Right atrium auricular region (tissue), 2 donors: ENCODE results near the gene MEGF6. TPM values are rescaled to one million over a fixed set of nuclear protein-coding genes. Genes with fewer than 3 reads are reported as not detected.

Source experiments
- DNase-seq: peaks from one replicate; pipeline ENCODE4 v3.0.0-alpha.2; 2019; ENCODE audit warnings: low spot score
- H3K27ac ChIP-seq, 2 donors: fragments of 200-600 bp; sonication (generic); 1 replicate in 1 of 2; 2 replicates in 1 of 2; pipeline ENCODE4 v1.5.1; 2016 to 2019
- H3K27me3 ChIP-seq, 2 donors: fragments of 200-600 bp; sonication (generic); one replicate each; pipeline versions ENCODE4 v1.5.1 to v1.6.0; 2017 to 2019
- H3K36me3 ChIP-seq: fragments of 200-600 bp; sonication (generic); one replicate; pipeline ENCODE4 v1.5.1; 2016
- H3K4me1 ChIP-seq, 2 donors: fragments of 200-600 bp; sonication (generic); one replicate each; pipeline versions ENCODE4 v1.5.1 to v1.6.0; 2017 to 2019
- H3K4me3 ChIP-seq, 2 donors: fragments of 200-600 bp; sonication (generic); 1 replicate in 1 of 2; 2 replicates in 1 of 2; pipeline ENCODE4 v1.5.1; 2017 to 2019; ENCODE audit warnings: mild to moderate bottlenecking in 1 of 2, moderate library complexity in 1 of 2
- H3K9me3 ChIP-seq, 2 donors: fragments of 200-600 bp; sonication (generic); one replicate each; pipeline ENCODE4 v1.5.1; 2019
- total RNA-seq, 2 donors: library from RNA; depleted of rRNA; stranded (reverse); fragments of >200 nt; gene quantifications; one replicate each; pipeline ENCODE4 v1.1.0, GENCODE V29; 2016
- TF ChIP-seq, protein P1 (sequence below), 2 donors: fragments of 200-600 bp; sonication (generic); IDR thresholded peaks; one replicate each; pipeline ENCODE4 v1.5.1; 2019; ENCODE audit warnings: antibody characterized with exemption in 2 of 2

The MEGF6 gene
- total RNA-seq, 2 donors from 2014 or later, result 14.9 to 32.6 TPM

DNA sequence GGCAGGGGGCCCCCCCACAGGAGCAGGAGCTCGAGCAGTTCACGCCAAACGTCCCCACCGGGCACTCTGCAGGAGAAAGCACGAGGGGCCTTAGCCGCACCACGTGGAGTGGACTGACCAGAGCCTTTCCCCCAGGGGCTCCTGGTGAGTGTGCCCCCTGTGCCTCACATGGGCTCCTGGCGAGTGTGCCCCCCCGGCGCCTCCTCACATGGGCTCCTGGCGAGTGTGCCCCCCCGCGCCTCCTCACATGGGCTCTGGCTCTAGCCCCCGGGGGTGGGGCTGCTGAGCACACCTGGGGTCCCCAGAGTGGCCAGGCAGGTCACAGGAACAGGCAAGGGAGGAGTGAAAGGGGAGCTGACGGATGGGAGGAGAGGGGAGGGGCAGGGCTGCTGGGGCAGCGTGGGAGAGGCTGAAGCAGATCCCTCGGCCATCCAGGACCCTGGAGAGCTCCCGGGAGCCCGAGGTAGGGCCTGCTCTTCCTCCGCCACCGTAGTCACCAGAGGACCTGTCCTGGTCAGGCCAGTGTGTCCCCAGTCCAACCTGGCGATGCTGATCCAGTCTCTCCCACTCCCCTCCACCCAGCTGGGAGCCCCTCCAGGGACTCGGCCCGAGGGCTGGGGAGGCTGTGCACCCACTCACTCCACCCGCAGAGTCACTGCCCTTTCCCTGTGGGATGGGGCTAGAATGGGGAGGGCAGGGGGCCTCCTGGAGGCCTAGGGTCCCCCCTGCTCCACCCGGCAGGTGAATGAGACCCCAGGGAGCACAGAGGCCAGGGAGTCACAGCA, 109.3 kb downstream of the MEGF6 start:
- Histone ChIP-seq H3K27ac (no peak overlapping the region), H3K36me3 (no peaks in the 10 kb centered on the region), H3K4me1 (peaks cover 0 to 17% of the 10 kb centered on the region in 2 donors), H3K4me3 (no peak overlapping the region), H3K27me3 (no peaks in the 10 kb centered on the region), H3K9me3 (no peaks in the 10 kb centered on the region)
- no peak for DNase-seq
- TF ChIP-seq, protein P1, sequence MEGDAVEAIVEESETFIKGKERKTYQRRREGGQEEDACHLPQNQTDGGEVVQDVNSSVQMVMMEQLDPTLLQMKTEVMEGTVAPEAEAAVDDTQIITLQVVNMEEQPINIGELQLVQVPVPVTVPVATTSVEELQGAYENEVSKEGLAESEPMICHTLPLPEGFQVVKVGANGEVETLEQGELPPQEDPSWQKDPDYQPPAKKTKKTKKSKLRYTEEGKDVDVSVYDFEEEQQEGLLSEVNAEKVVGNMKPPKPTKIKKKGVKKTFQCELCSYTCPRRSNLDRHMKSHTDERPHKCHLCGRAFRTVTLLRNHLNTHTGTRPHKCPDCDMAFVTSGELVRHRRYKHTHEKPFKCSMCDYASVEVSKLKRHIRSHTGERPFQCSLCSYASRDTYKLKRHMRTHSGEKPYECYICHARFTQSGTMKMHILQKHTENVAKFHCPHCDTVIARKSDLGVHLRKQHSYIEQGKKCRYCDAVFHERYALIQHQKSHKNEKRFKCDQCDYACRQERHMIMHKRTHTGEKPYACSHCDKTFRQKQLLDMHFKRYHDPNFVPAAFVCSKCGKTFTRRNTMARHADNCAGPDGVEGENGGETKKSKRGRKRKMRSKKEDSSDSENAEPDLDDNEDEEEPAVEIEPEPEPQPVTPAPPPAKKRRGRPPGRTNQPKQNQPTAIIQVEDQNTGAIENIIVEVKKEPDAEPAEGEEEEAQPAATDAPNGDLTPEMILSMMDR (IDR thresholded peaks at IDR 0.05), result no peak

DNA sequence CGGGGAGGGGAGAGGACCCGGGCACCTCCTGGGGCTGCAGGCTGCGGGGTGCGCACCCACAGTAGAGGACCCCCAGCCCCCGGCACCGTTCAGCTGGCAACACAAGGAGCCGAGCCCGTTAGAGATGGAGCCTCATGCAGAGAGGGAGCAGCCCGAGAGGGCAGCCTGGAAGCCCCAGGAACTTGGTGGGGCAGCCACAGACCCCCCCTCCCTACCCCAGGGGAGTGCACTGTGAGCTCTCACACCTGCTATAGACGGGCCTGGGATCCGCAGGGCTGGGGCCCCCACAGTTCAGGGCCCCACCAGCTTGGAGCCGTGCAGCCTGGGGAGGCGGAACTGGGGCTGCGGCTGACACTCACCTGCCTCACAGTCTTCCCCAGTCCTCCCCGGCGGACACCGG, 109.9 kb downstream of the MEGF6 start:
- DNase-seq, result no peak
- no peak overlapping the region for H3K4me3 ChIP-seq
- H3K27me3 ChIP-seq, result no peaks in the 10 kb centered on the region
- H3K4me1 ChIP-seq, result peaks cover 0 to 17% of the 10 kb centered on the region in 2 donors
- H3K27ac ChIP-seq, result no peak overlapping the region
- H3K36me3 ChIP-seq, result no peaks in the 10 kb centered on the region
- TF ChIP-seq, protein P1 (IDR thresholded peaks at IDR 0.05), result no peak
- H3K9me3 ChIP-seq, result no peaks in the 10 kb centered on the region

DNA sequence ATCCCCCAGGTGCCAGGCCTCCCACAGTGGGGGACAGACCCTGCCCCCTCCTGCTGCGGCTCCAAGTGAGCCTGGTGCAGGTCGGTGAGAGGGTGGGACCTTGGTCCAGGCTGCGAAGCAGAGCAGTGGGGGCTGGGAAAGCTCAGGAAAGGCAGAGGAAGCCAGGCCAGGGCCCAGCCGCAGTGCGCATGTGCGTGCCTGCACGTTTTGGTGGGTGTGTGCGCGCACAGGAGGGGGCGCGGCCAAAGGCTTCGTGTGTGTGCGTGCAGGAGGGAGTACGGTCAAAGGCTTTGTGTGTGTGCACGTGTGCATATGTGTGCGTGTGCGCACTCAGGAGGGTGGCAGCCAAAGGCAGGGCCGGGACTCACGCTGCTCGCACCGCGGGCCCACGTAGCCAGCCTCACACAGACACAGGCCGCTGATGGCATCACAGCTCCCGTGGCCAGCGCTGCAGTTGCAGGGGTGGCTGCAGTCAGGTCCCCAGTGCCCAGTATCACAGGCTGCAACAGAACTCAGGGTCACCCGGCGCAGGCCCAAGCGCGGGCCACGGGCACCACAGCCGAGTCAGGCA, 111.0 kb downstream of the MEGF6 start:
- TF ChIP-seq, protein P1 (IDR thresholded peaks at IDR 0.05), result no peak
- Histone ChIP-seq H3K4me1 (peaks cover 0 to 16% of the 10 kb centered on the region in 2 donors), H3K36me3 (no peaks in the 10 kb centered on the region)

DNA sequence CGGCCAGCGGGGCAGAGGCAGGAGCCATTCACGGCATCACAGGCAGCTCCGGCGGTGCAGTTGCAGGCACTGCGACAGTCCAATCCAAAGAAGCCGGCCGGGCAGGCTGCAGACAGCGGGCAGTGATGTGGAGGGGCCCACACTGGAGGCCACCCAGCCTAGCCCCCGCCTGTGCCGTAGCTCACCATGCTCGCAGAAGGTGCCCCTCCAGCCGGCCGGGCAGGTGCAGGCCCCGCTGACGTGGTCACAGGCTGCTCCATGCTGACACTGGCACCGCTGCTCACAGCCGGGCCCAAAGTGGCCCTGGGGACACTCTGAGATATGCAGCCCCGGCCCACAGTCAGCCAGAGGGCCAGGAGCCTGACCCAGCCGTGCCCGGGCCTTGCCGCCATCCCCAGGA, 111.7 kb downstream of the MEGF6 start:
- no peak for DNase-seq
- H3K27me3 ChIP-seq, result no peaks in the 10 kb centered on the region
- TF ChIP-seq, protein P1 (IDR thresholded peaks at IDR 0.05), result no peak
- no peak overlapping the region for H3K27ac ChIP-seq
- no peak overlapping the region for H3K4me3 ChIP-seq
- H3K4me1 ChIP-seq, result peaks cover 0 to 10% of the 10 kb centered on the region in 2 donors
- no peaks in the 10 kb centered on the region for H3K9me3 ChIP-seq
- H3K36me3 ChIP-seq, result no peaks in the 10 kb centered on the region

More for the DNA sequence above, 111.0 kb downstream of the MEGF6 start:
- Histone ChIP-seq H3K9me3 (no peaks in the 10 kb centered on the region), H3K27me3 (no peaks in the 10 kb centered on the region), H3K4me3 (no peak overlapping the region), H3K27ac (no peak overlapping the region)
- DNase-seq, result no peak

DNA sequence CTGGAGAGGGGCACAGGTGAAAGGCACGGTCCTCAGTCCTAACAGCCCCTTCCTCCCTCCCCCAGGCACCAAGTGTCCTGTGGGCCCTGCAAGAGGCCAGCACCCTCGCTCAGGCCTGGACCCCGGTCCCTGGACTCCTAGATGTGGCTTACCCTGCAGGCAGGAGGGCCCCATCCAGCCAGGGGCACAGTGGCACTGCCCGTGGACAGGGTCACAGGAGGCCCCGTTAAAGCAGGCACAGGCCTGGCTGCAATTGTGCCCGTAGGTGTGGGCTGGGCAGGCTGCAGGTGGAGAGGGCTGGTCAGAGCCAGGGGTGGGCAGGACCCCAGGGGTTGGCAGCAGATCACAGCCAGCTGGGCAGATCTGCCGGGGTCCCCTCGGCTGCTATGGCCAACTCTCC, 112.3 kb downstream of the MEGF6 start:
- Histone ChIP-seq H3K27me3 (no peaks in the 10 kb centered on the region), H3K36me3 (no peaks in the 10 kb centered on the region), H3K4me1 (peaks cover 0 to 4% of the 10 kb centered on the region in 2 donors), H3K27ac (no peak overlapping the region), H3K9me3 (no peaks in the 10 kb centered on the region), H3K4me3 (no peak overlapping the region)
- TF ChIP-seq, protein P1 (IDR thresholded peaks at IDR 0.05), result no peak
- no peak for DNase-seq
